ENCODE measurements around the gene CCDC141. TPM values are rescaled to one million over a fixed set of nuclear protein-coding genes. Genes with fewer than 3 reads are reported as not detected.

The CCDC141 gene
- total and polyA plus RNA-seq, 2 experiments from 2014 or later: 3.0 to 7.2 TPM

DNA sequence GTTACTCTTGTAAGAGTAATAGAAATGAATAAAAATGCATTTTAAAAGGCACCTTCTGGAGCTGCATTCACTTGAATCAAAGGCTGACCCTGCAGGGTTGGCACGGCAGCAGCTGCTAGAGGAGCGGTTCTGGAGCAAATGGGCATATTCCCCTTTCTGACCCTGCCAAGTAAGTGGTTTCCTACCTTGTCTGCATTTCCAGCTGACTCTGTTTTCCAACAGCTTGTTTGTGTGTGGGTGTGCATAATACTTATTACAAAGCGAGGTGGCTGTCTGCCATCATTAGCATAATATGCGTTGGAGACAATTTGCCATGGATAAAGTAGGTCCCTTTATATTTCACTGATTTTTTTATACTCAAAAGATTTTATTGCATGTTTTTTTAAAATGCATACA is 221.5 kb downstream of the CCDC141 start:
- no peak for DNase-seq (ENCODE audit: low spot score)
- no peaks in the 10 kb centered on the region for H3K36me3 ChIP-seq (replicated peaks; ENCODE audit: insufficient read depth, low read depth)
- no peak overlapping the region for H3K4me2 ChIP-seq
- no peak overlapping the region for H3K27ac ChIP-seq
- H3K27me3 ChIP-seq: no peaks in the 10 kb centered on the region
- H3K9me3 ChIP-seq (ENCODE audit: low read depth): no peaks in the 10 kb centered on the region
- H4K20me1 ChIP-seq (ENCODE audit: insufficient read depth, poor library complexity, severe bottlenecking): no peaks in the 10 kb centered on the region
- H2AFZ ChIP-seq: no peak overlapping the region
- TF ChIP-seq EZH2phosphoT487 (IDR thresholded peaks at IDR 0.05; ENCODE audit: low read depth, severe bottlenecking, unreplicated experiment): no peak
- no peak for TF ChIP-seq EZH2 (IDR thresholded peaks at IDR 0.05; ENCODE audit: borderline replicate concordance)
- TF ChIP-seq CTCF (IDR thresholded peaks at IDR 0.05; ENCODE audit: poor library complexity): no peak
- H3K79me2 ChIP-seq: no peaks in the 10 kb centered on the region
- 57% methylated on average over 4 of the region's 4 CpGs for WGBS (ENCODE audit: low lambda C conversion rate, missing lambda C conversion rate)
- no peaks in the 10 kb centered on the region for H3K9me2 ChIP-seq (replicated peaks; ENCODE audit: insufficient read depth)
- H3K4me1 ChIP-seq (ENCODE audit: insufficient read depth): peaks cover 3% of the 10 kb centered on the region
- H3K4me3 ChIP-seq: no peak overlapping the region

- Histone ChIP-seq H2AFZ (no peak overlapping the region), H3K4me2 (no peak overlapping the region)
- no peak for TF ChIP-seq EZH2phosphoT487 (IDR thresholded peaks at IDR 0.05; ENCODE audit: low read depth, severe bottlenecking, unreplicated experiment)
- no peak for TF ChIP-seq CTCF (IDR thresholded peaks at IDR 0.05; ENCODE audit: poor library complexity)
- TF ChIP-seq EZH2 (IDR thresholded peaks at IDR 0.05; ENCODE audit: borderline replicate concordance): no peak
Observed at GRCh38 chr2:178827739-178828485, 222.0 kb downstream of the CCDC141 start.

GRCh38 chr2:178827111-178827510 is 222.8 kb downstream of the CCDC141 start:
- H3K9me2 ChIP-seq (replicated peaks; ENCODE audit: insufficient read depth): no peaks in the 10 kb centered on the region
- no peaks in the 10 kb centered on the region for H3K27me3 ChIP-seq
- WGBS (ENCODE audit: low lambda C conversion rate, missing lambda C conversion rate): 81% methylated on average over 1 of the region's 1 CpG
- no peak for TF ChIP-seq CTCF (IDR thresholded peaks at IDR 0.05; ENCODE audit: poor library complexity)
- no peak for TF ChIP-seq EZH2 (IDR thresholded peaks at IDR 0.05; ENCODE audit: borderline replicate concordance)
- TF ChIP-seq EZH2phosphoT487 (IDR thresholded peaks at IDR 0.05; ENCODE audit: low read depth, severe bottlenecking, unreplicated experiment): no peak
- no peak overlapping the region for H3K4me3 ChIP-seq
- H2AFZ ChIP-seq: no peak overlapping the region
- H3K9me3 ChIP-seq (ENCODE audit: low read depth): no peaks in the 10 kb centered on the region
- H4K20me1 ChIP-seq (ENCODE audit: insufficient read depth, poor library complexity, severe bottlenecking): no peaks in the 10 kb centered on the region
- no peak overlapping the region for H3K4me2 ChIP-seq
- no peaks in the 10 kb centered on the region for H3K79me2 ChIP-seq
- H3K4me1 ChIP-seq (ENCODE audit: insufficient read depth): peaks cover 3% of the 10 kb centered on the region
- no peak overlapping the region for H3K27ac ChIP-seq
- H3K36me3 ChIP-seq (replicated peaks; ENCODE audit: insufficient read depth, low read depth): no peaks in the 10 kb centered on the region
- DNase-seq (ENCODE audit: low spot score): no peak

More at GRCh38 chr2:178827739-178828485, 222.0 kb downstream of the CCDC141 start:
- Histone ChIP-seq H3K9me3 (ENCODE audit: low read depth) (no peaks in the 10 kb centered on the region), H3K79me2 (no peaks in the 10 kb centered on the region), H3K4me3 (no peak overlapping the region), H3K27me3 (no peaks in the 10 kb centered on the region), H4K20me1 (ENCODE audit: insufficient read depth, poor library complexity, severe bottlenecking) (no peaks in the 10 kb centered on the region), H3K4me1 (ENCODE audit: insufficient read depth) (peaks cover 3% of the 10 kb centered on the region), H3K36me3 (replicated peaks; ENCODE audit: insufficient read depth, low read depth) (no peaks in the 10 kb centered on the region), H3K9me2 (replicated peaks; ENCODE audit: insufficient read depth) (no peaks in the 10 kb centered on the region), H3K27ac (no peak overlapping the region)
- WGBS (ENCODE audit: low lambda C conversion rate, missing lambda C conversion rate): 76% methylated on average over 9 of the region's 9 CpGs
- peak; percentile 6 for DNase-seq (ENCODE audit: low spot score)

Measured in hepatocyte (in vitro differentiated cells).